Heart left ventricle (tissue), 16 donors: ENCODE measurements around the gene STXBP4. TPM values are rescaled to one million over a fixed set of nuclear protein-coding genes. Genes with fewer than 3 reads are reported as not detected.

Experiments
- ATAC-seq, 4 donors: fragments of 200-7000 bp; cut with Tn5 transposase; one replicate each; pipeline ENCODE4 v1.9.1; 2020 to 2022; ENCODE audit warnings: moderate library complexity in 4 of 4, mild to moderate bottlenecking in 3 of 4, moderate number of reproducible peaks in 1 of 4
- DNase-seq, 5 donors: peaks; one replicate each; pipeline ENCODE4 v3.0.0-alpha.2; 2020
- H3K27ac ChIP-seq, 12 donors: fragments of 200-600 bp; sonication (generic) in 4 of 12; one replicate each; pipeline versions ENCODE4 v1.5.0 to v1.8.0; 2016 to 2022; ENCODE audit warnings: mild to moderate bottlenecking in 2 of 12
- H3K27me3 ChIP-seq, 9 donors: fragments of 200-600 bp; sonication (generic) in 2 of 9; one replicate each; pipeline versions ENCODE4 v1.5.1 to v1.8.0; 2016 to 2022; ENCODE audit warnings: mild to moderate bottlenecking in 3 of 9
- H3K36me3 ChIP-seq, 9 donors: fragments of 200-600 bp; sonication (generic) in 2 of 9; one replicate each; pipeline versions ENCODE4 v1.5.0 to v1.8.0; 2018 to 2022; ENCODE audit warnings: mild to moderate bottlenecking in 2 of 9
- H3K4me1 ChIP-seq, 12 donors: fragments of 200-600 bp; sonication (generic) in 4 of 12; one replicate each; pipeline versions ENCODE4 v1.5.0 to v1.8.0; 2016 to 2022; ENCODE audit warnings: mild to moderate bottlenecking in 3 of 12
- H3K4me3 ChIP-seq, 12 donors: fragments of 200-600 bp; sonication (generic) in 4 of 12; one replicate each; pipeline versions ENCODE4 v1.5.0 to v1.8.0; 2017 to 2022; ENCODE audit warnings: mild to moderate bottlenecking in 9 of 12, moderate library complexity in 4 of 12
- H3K9me3 ChIP-seq, 12 donors: fragments of 200-600 bp; sonication (generic) in 4 of 12; one replicate each; pipeline versions ENCODE4 v1.5.0 to v1.8.0; 2016 to 2022; ENCODE audit warnings: mild to moderate bottlenecking in 1 of 12
- CTCF ChIP-seq, 12 donors: fragments of 200-600 bp; sonication (generic) in 4 of 12; IDR thresholded peaks; one replicate each; pipeline versions ENCODE4 v1.5.0 to v1.8.0; 2018 to 2022; ENCODE audit warnings: antibody characterized with exemption in 12 of 12, mild to moderate bottlenecking in 5 of 12
- POLR2A ChIP-seq, 2 donors: fragments of 450-650 bp; IDR thresholded peaks; one replicate each; pipeline ENCODE4 v1.6.1; 2017; ENCODE audit warnings: antibody characterized with exemption in 2 of 2, mild to moderate bottlenecking in 2 of 2, moderate library complexity in 2 of 2
- WGBS, 4 donors: extraction: QIAGEN DNeasy Blood & Tissue Kit in 2 of 4; methylation state at CpG; one replicate each; pipeline versions ENCODE4 v1.1.5 to v1.1.7; 2013 to 2018; 5-methylcytosine and 5-hydroxymethylcytosine counted together
- intact Hi-C, 10 donors: fragments of 100-400 bp; cut with DNase I; formaldehyde crosslinking; loops; one replicate each; pipeline versions ENCODE4 v1.11.1 to v1.14.2; 2022
- polyA plus RNA-seq, 2 donors: library from polyadenylated mRNA; stranded (reverse); fragments of 200-250 nt; gene quantifications; one replicate each; pipeline ENCODE4 v1.2.3, GENCODE V29; 2013
- total RNA-seq, 9 donors: library from RNA; depleted of rRNA in 2 of 9; stranded (reverse); fragments of >200 nt in 2 of 9; fragmentation: NEBNext Ultra II Directional in 3 of 9; extraction: Animal tissue kit (Norgen Biotek cat#: 25700) in 3 of 9; gene quantifications; one replicate each; pipeline versions ENCODE4 v1.1.0 to v1.2.4, GENCODE V29; 2016 to 2023
- donor health status: ischemic (EF 13 %, LVEDD 7.1; RV severe dilation, severe dysfunction).
- donor health status: healthy with polysubstance abuse.
- donor health status: DM: no; HTN: yes; CAD: no.
- donor health status: DM: no; HTN: no; CAD: no.
- donor health status: ischemic (EF 25% LVEDD 6.9; RV normal size, moderate dysfunction).
- donor health status: ischemic (EF 25% LVEDD 5.7; RV mildly dilated, moderate dysfunction).
- donor health status: healthy.
- donor health status: DM: yes; HTN: yes; CAD: no.
- donor health status: ischemic (EF 35%, LVEDD 5.7; RV mildly dilated, moderate dysfunction).
- donor health status: nonischemic (EF 11% LVEDD 7.7; RV severe dilation, severe dysfunction).
- donor health status: DM: yes; HTN: yes; CAD: no.
- donor health status: PGD.
- donor health status: ischemic (EF 29% LVEDD 5.4; RV normal size, mild dysfunction).
- donor health status: nonischemic (EF 23%, LVEDD 6.1; RV moderate dilation, normal function).

STXBP4 gene
- total and polyA plus RNA-seq, 11 donors, result 1.3 to 7.8 (median 4.7) TPM

- Histone ChIP-seq H3K36me3 (peaks cover 0 to 19% (median 4%) of the 10 kb centered on the region in 9 donors), H3K27me3 (no peaks in the 10 kb centered on the region), H3K4me3 (no peak overlapping the region), H3K4me1 (no peaks in the 10 kb centered on the region), H3K27ac (no peak overlapping the region), H3K9me3 (no peaks in the 10 kb centered on the region)
- DNase-seq (no peak), ATAC-seq (no peak)
- intact Hi-C loops, result no loop called here
- WGBS, 4 donors, result 69 to 82% (median 78%) methylated on average over 3 of the region's 3 CpGs
- no peak for TF ChIP-seq POLR2A (IDR thresholded peaks at IDR 0.05)
- TF ChIP-seq CTCF (IDR thresholded peaks at IDR 0.05), result no peak
These were observed 41.0 kb upstream of the STXBP4 start for GRCh38 chr17:54927525-54927924.

GRCh38 chr17:54932711-54933110 lies 35.9 kb upstream of the STXBP4 start:
- H3K4me1 ChIP-seq, result no peaks in the 10 kb centered on the region
- H3K27me3 ChIP-seq, result no peaks in the 10 kb centered on the region
- TF ChIP-seq CTCF (IDR thresholded peaks at IDR 0.05) (no peak), POLR2A (IDR thresholded peaks at IDR 0.05) (no peak)
- no peaks in the 10 kb centered on the region for H3K9me3 ChIP-seq
- intact Hi-C loops, result no loop called here
- ATAC-seq (no peak), DNase-seq (no peak)
- H3K36me3 ChIP-seq, result peaks cover 0 to 54% (median 14%) of the 10 kb centered on the region in 9 donors
- WGBS, 4 donors, result 0 to 98% (median 92%) methylated on average over 1 of the region's 1 CpG
- no peak overlapping the region for H3K4me3 ChIP-seq
- H3K27ac ChIP-seq, result no peak overlapping the region

- Histone ChIP-seq H3K36me3 (peaks cover 0 to 56% (median 16%) of the 10 kb centered on the region in 9 donors), H3K9me3 (no peaks in the 10 kb centered on the region), H3K27me3 (no peaks in the 10 kb centered on the region), H3K4me1 (no peaks in the 10 kb centered on the region), H3K27ac (no peak overlapping the region), H3K4me3 (no peak overlapping the region)
- intact Hi-C loops, result no loop called here
- no peak for ATAC-seq
- DNase-seq, result no peak
- WGBS, 4 donors, result 63 to 75% (median 66%) methylated on average over 3 of the region's 3 CpGs
- TF ChIP-seq CTCF (IDR thresholded peaks at IDR 0.05) (no peak), POLR2A (IDR thresholded peaks at IDR 0.05) (no peak)
These were observed 34.6 kb upstream of the STXBP4 start for GRCh38 chr17:54933921-54934320.

DNA sequence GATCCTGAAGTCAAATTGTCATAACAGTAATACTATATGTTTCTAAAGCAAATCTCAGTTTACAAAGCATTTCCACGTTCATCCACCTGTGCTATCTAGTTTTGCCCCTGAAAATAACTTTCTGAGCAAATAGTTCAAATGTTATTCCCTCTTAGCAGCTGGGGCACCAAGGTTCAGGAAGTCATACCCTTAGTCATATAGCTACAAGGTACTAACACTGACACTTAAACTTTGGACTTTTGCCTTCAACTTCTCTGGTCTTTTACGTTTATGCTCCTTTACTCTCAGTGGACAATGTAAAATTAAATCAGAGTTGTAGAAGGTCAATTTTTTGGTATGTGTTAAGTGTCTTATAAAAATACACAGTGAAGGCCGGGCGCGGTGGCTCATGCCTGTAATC lies 33.1 kb upstream of the STXBP4 start:
- Histone ChIP-seq H3K27ac (no peak overlapping the region), H3K27me3 (no peaks in the 10 kb centered on the region), H3K9me3 (no peaks in the 10 kb centered on the region), H3K4me1 (no peaks in the 10 kb centered on the region), H3K4me3 (no peak overlapping the region), H3K36me3 (peaks cover 0 to 66% (median 19%) of the 10 kb centered on the region in 9 donors)
- intact Hi-C loops, result no loop called here
- WGBS, 4 donors, result 87 to 96% (median 93%) methylated on average over 5 of the region's 5 CpGs
- no peak for ATAC-seq
- no peak for DNase-seq
- TF ChIP-seq POLR2A (IDR thresholded peaks at IDR 0.05) (no peak), CTCF (IDR thresholded peaks at IDR 0.05) (no peak)
